ENCODE measurements around the gene HOXA10.

- no peak for TF ChIP-seq POLR2A (IDR thresholded peaks at IDR 0.05)
- TF ChIP-seq CTCF (IDR thresholded peaks at IDR 0.05 in 4 of 5, conservative IDR thresholded peaks at IDR 0.05 in 1 of 5), result no peak
Measured at GRCh38 chr7:27147199-27148030, 26.7 kb downstream of the HOXA10 start, which contains the start of gene HOXA6.
